Neural cell (in vitro differentiated cells): ENCODE measurements around the gene GAB2. TPM values are rescaled to one million over a fixed set of nuclear protein-coding genes. Genes with fewer than 3 reads are reported as not detected.

Source experiments
- H2AFZ ChIP-seq: fragments of 200-600, 300-800 bp; sonication (generic), shearing (Covaris generic); 2 replicates; pipeline ENCODE4 v1.6.0; 2014; ENCODE audit warnings: low read depth, mild to moderate bottlenecking, antibody characterized with exemption, low read length, moderate library complexity
- H3F3A ChIP-seq: fragments of 200-600 bp; shearing (Covaris generic); 2 replicates; pipeline ENCODE4 v1.6.1; 2016; ENCODE audit warnings: mild to moderate bottlenecking, moderate library complexity, mixed read lengths, antibody characterized with exemption, low read length; ENCODE audit not compliant: insufficient read depth, poor library complexity, severe bottlenecking
- H3K27ac ChIP-seq: fragments of 200-600, 300-800 bp; sonication (generic), shearing (Covaris generic); 2 replicates; pipeline ENCODE4 v1.5.1; 2014; ENCODE audit warnings: mild to moderate bottlenecking, low read length, moderate library complexity
- H3K27me3 ChIP-seq: fragments of 300-800, 200-600 bp; sonication (generic), shearing (Covaris generic); 2 replicates; pipeline ENCODE4 v1.6.0; 2014; ENCODE audit warnings: mild to moderate bottlenecking, low read depth, low read length, moderate library complexity; ENCODE audit not compliant: insufficient read depth
- H3K36me3 ChIP-seq: fragments of 300-800, 200-600 bp; sonication (generic), shearing (Covaris generic); 2 replicates; pipeline ENCODE4 v1.5.1; 2014; ENCODE audit warnings: mild to moderate bottlenecking, antibody characterized with exemption, low read length, moderate library complexity; ENCODE audit not compliant: insufficient read depth
- H3K4me2 ChIP-seq: fragments of 300-800, 200-600 bp; sonication (generic), shearing (Covaris generic); 2 replicates; pipeline ENCODE4 v1.6.0; 2014; ENCODE audit warnings: mild to moderate bottlenecking, low read length
- H3K4me3 ChIP-seq: fragments of 300-800, 200-600 bp; sonication (generic), shearing (Covaris generic); 2 replicates; pipeline ENCODE4 v1.5.1; 2014; ENCODE audit warnings: mild to moderate bottlenecking, low read length, moderate library complexity
- H3K79me2 ChIP-seq: fragments of 200-600 bp; shearing (Covaris generic); replicated peaks from 2 replicates; pipeline ENCODE4 v1.6.0; 2014; ENCODE audit warnings: mild to moderate bottlenecking, low read length, moderate library complexity; ENCODE audit not compliant: insufficient read depth
- H3K9ac ChIP-seq: fragments of 300-800, 200-600 bp; sonication (generic), shearing (Covaris generic); 2 replicates; pipeline ENCODE4 v1.6.1; 2016; ENCODE audit warnings: mild to moderate bottlenecking, low read length, mixed read lengths
- H3K9me2 ChIP-seq: fragments of 200-600 bp; shearing (Covaris generic); 2 replicates; pipeline ENCODE4 v1.6.1; 2016; ENCODE audit warnings: mild to moderate bottlenecking, low read length, mixed read lengths; ENCODE audit not compliant: insufficient read depth
- H3K9me3 ChIP-seq: fragments of 200-600, 300-800 bp; sonication (generic), shearing (Covaris generic); 2 replicates; pipeline ENCODE4 v1.6.1; 2016; ENCODE audit warnings: mild to moderate bottlenecking, mixed run types, low read length, moderate library complexity, mixed read lengths
- H4K20me1 ChIP-seq: fragments of 200-600 bp; shearing (Covaris generic); 2 replicates; pipeline ENCODE4 v1.6.1; 2016; ENCODE audit warnings: mild to moderate bottlenecking, mixed run types; ENCODE audit not compliant: insufficient read depth
- CTCF ChIP-seq: fragments of 450-650 bp; IDR thresholded peaks from 2 replicates; pipeline ENCODE4 v1.5.1; 2014; ENCODE audit warnings: antibody characterized with exemption, mild to moderate bottlenecking, moderate library complexity; ENCODE audit not compliant: poor library complexity, severe bottlenecking
- EP300 ChIP-seq: fragments of 450-650 bp; conservative IDR thresholded peaks from 2 replicates; pipeline ENCODE4 v1.6.1; 2014; ENCODE audit warnings: antibody characterized with exemption, mild to moderate bottlenecking, moderate library complexity; ENCODE audit not compliant: poor library complexity, severe bottlenecking
- EZH2 ChIP-seq: fragments of 200-600, 300-800 bp; shearing (Covaris generic), sonication (generic); IDR thresholded peaks from 2 replicates; pipeline ENCODE4 v1.6.1; 2014; ENCODE audit warnings: antibody characterized with exemption, low read length, borderline replicate concordance, mild to moderate bottlenecking; ENCODE audit not compliant: insufficient read depth, poor library complexity, severe bottlenecking
- MXI1 ChIP-seq: fragments of 450-650 bp; conservative IDR thresholded peaks from 2 replicates; pipeline ENCODE4 v1.6.1; 2014; ENCODE audit warnings: antibody characterized with exemption, mild to moderate bottlenecking; ENCODE audit not compliant: poor library complexity, severe bottlenecking
- POLR2AphosphoS5 ChIP-seq: IDR thresholded peaks from 2 replicates; pipeline ENCODE4 v1.6.1; 2012
- RAD21 ChIP-seq: fragments of 450-650 bp; conservative IDR thresholded peaks from 2 replicates; pipeline ENCODE4 v1.6.1; 2014; ENCODE audit warnings: antibody characterized with exemption, mild to moderate bottlenecking, moderate library complexity
- REST ChIP-seq: IDR thresholded peaks from 2 replicates; pipeline ENCODE4 v1.6.1; 2012; ENCODE audit warnings: borderline replicate concordance
- SMC3 ChIP-seq: fragments of 450-650 bp; conservative IDR thresholded peaks from 2 replicates; pipeline ENCODE4 v1.6.1; 2014; ENCODE audit warnings: antibody characterized with exemption, mild to moderate bottlenecking, moderate library complexity; ENCODE audit not compliant: poor library complexity
- TAF1 ChIP-seq: IDR thresholded peaks from 2 replicates; pipeline ENCODE4 v1.6.1; 2012; ENCODE audit warnings: low read depth
- polyA plus RNA-seq: library from polyadenylated mRNA; depleted of rRNA; stranded (reverse); fragments of >200 nt; gene quantifications from 2 replicates; pipeline ENCODE4 v1.2.3, GENCODE V29; 2014

GAB2 gene
- polyA plus RNA-seq, 1 donor from 2014 or later, result 21.9 TPM

- H3K4me2 ChIP-seq, result no peak overlapping the region
- H3K79me2 ChIP-seq, result peaks cover 16% of the 10 kb centered on the region
- no peaks in the 10 kb centered on the region for H3K27me3 ChIP-seq
- no peaks in the 10 kb centered on the region for H4K20me1 ChIP-seq
- H3F3A ChIP-seq, result no peaks in the 10 kb centered on the region
- H3K27ac ChIP-seq, result no peak overlapping the region
- no peak for TF ChIP-seq EP300
- TF ChIP-seq TAF1, result no peak
- no peak for TF ChIP-seq REST
- TF ChIP-seq CTCF, result no peak
- no peak for TF ChIP-seq EZH2
- TF ChIP-seq RAD21, result no peak
- TF ChIP-seq SMC3, result no peak
- TF ChIP-seq MXI1, result no peak
- no peak for TF ChIP-seq POLR2AphosphoS5
- no peaks in the 10 kb centered on the region for H3K9me2 ChIP-seq
- H3K9ac ChIP-seq, result no peak overlapping the region
- H3K9me3 ChIP-seq, result no peaks in the 10 kb centered on the region
- no peaks in the 10 kb centered on the region for H3K36me3 ChIP-seq
- H2AFZ ChIP-seq, result no peak overlapping the region
- no peak overlapping the region for H3K4me3 ChIP-seq
Measured at GRCh38 chr11:78293536-78293935, 124.1 kb downstream of the GAB2 start.

- no peak overlapping the region for H3K4me2 ChIP-seq
- H3K27ac ChIP-seq, result no peak overlapping the region
Measured at GRCh38 chr11:78292109-78292803, 125.4 kb downstream of the GAB2 start.

More at GRCh38 chr11:78292109-78292803, 125.4 kb downstream of the GAB2 start:
- Histone ChIP-seq H3K79me2 (peaks cover 15% of the 10 kb centered on the region), H3K36me3 (no peaks in the 10 kb centered on the region), H3K4me3 (no peak overlapping the region), H3F3A (no peaks in the 10 kb centered on the region), H4K20me1 (no peaks in the 10 kb centered on the region), H3K27me3 (no peaks in the 10 kb centered on the region), H3K9me3 (no peaks in the 10 kb centered on the region), H3K9ac (no peak overlapping the region), H2AFZ (no peak overlapping the region), H3K9me2 (no peaks in the 10 kb centered on the region)
- TF ChIP-seq TAF1, result no peak
- no peak for TF ChIP-seq POLR2AphosphoS5
- no peak for TF ChIP-seq REST
